WTC11 (cell line): ENCODE data around the gene TBC1D22A. TPM values are rescaled to one million over a fixed set of nuclear protein-coding genes. Genes with fewer than 3 reads are reported as not detected.

Experiments used
- ATAC-seq: fragments of 200-7000 bp; cut with Tn5 transposase; 2 replicates; pipeline ENCODE4 v1.10.0; 2021; ENCODE audit warnings: mild to moderate bottlenecking, moderate library complexity
- CTCF ChIA-PET: fragments of 300-600 bp; sonication (Branson Sonifier 250); formaldehyde crosslinking; loops from one replicate; lab custom pipeline; 2021; ENCODE audit warnings: antibody characterized with exemption; lab: Charles Lee
- POLR2A ChIA-PET: fragments of 350-600 bp; sonication (Branson Sonifier 250); formaldehyde crosslinking; loops from one replicate; lab custom pipeline; 2021; ENCODE audit warnings: antibody characterized with exemption; lab: Charles Lee
- DNase-seq: peaks from one replicate; pipeline ENCODE4 v3.0.0; 2021; ENCODE audit warnings: low spot score
- H3K27ac Mint-ChIP-seq: 2 replicates; pipeline ENCODE4 v1.8.0; 2021; ENCODE audit warnings: mixed read lengths
- H3K27me3 Mint-ChIP-seq: 2 replicates; pipeline ENCODE4 v1.8.0; 2021; ENCODE audit warnings: low read depth, mild to moderate bottlenecking, moderate library complexity, mixed read lengths
- H3K36me3 Mint-ChIP-seq: 2 replicates; pipeline ENCODE4 v1.8.0; 2021; ENCODE audit warnings: mixed read lengths
- H3K4me1 Mint-ChIP-seq: 2 replicates; pipeline ENCODE4 v1.8.0; 2022; ENCODE audit warnings: mixed read lengths
- H3K4me3 Mint-ChIP-seq: 2 replicates; pipeline ENCODE4 v1.8.0; 2021; ENCODE audit warnings: mild to moderate bottlenecking, moderate library complexity, mixed read lengths
- H3K9me3 Mint-ChIP-seq: 2 replicates; pipeline ENCODE4 v1.8.0; 2021; ENCODE audit warnings: mixed read lengths
- AFF4 ChIP-seq: sonication (generic); formaldehyde crosslinking; IDR thresholded peaks from 2 replicates; pipeline ENCODE4 v1.8.1; 2023; ENCODE audit warnings: mild to moderate bottlenecking, missing genetic modification reagents, borderline replicate concordance
- AR ChIP-seq: fragments of 250-450 bp; sonication (Bioruptor Pico); IDR thresholded peaks from 2 replicates; pipeline ENCODE4 v1.9.0; 2021; ENCODE audit warnings: mild to moderate bottlenecking
- HMGA2 ChIP-seq: fragments of 250-450 bp; sonication (Bioruptor Pico); IDR thresholded peaks from 2 replicates; pipeline ENCODE4 v1.4.0; 2021; ENCODE audit warnings: mild to moderate bottlenecking, moderate library complexity
- IRF1 ChIP-seq: sonication (generic); formaldehyde crosslinking; IDR thresholded peaks from 2 replicates; pipeline ENCODE4 v1.8.0; 2023; ENCODE audit warnings: missing genetic modification reagents
- NR3C1 ChIP-seq: sonication (generic); formaldehyde crosslinking; conservative IDR thresholded peaks from 2 replicates; pipeline ENCODE4 v1.8.1; 2023; ENCODE audit warnings: low read depth, mild to moderate bottlenecking, missing genetic modification reagents
- PRRX2 ChIP-seq: fragments of 250-450 bp; sonication (Bioruptor Pico); IDR thresholded peaks from 2 replicates; pipeline ENCODE4 v1.8.0; 2021; ENCODE audit warnings: mild to moderate bottlenecking
- RORB ChIP-seq: fragments of 250-450 bp; sonication (Bioruptor Pico); IDR thresholded peaks from 2 replicates; pipeline ENCODE4 v1.9.0; 2021; ENCODE audit warnings: mild to moderate bottlenecking
- SOX15 ChIP-seq: fragments of 250-450 bp; sonication (Bioruptor Pico); IDR thresholded peaks from 2 replicates; pipeline ENCODE4 v1.9.0; 2021; ENCODE audit warnings: mild to moderate bottlenecking
- ZNF532 ChIP-seq: fragments of 250-450 bp; sonication (Bioruptor Pico); IDR thresholded peaks from 2 replicates; pipeline ENCODE4 v1.9.0; 2021; ENCODE audit warnings: mild to moderate bottlenecking, borderline replicate concordance
- total RNA-seq: library from RNA; stranded (reverse); gene quantifications from 3 replicates; pipeline ENCODE4 v1.2.3, GENCODE V29; 2021
- TF ChIP-seq, protein P1 (sequence below): fragments of 250-450 bp; sonication (Bioruptor Pico); conservative IDR thresholded peaks from 2 replicates; pipeline ENCODE4 v1.9.0; 2021; ENCODE audit warnings: mild to moderate bottlenecking
- TF ChIP-seq, protein P2 (sequence below): sonication (generic); formaldehyde crosslinking; IDR thresholded peaks from 2 replicates; pipeline ENCODE4 v1.8.1; 2022; ENCODE audit warnings: missing genetic modification reagents, borderline replicate concordance
- TF ChIP-seq, protein P3 (sequence below): sonication (generic); formaldehyde crosslinking; IDR thresholded peaks from 2 replicates; pipeline ENCODE4 v1.8.1; 2022; ENCODE audit warnings: low read depth, mild to moderate bottlenecking, moderate library complexity, missing genetic modification reagents, borderline replicate concordance
- TF ChIP-seq, protein P4 (sequence below): sonication (generic); formaldehyde crosslinking; conservative IDR thresholded peaks from 2 replicates; pipeline ENCODE4 v1.8.1; 2023; ENCODE audit warnings: mild to moderate bottlenecking, low read depth, missing genetic modification reagents, moderate library complexity
- TF ChIP-seq, protein P5 (sequence below): sonication (generic); formaldehyde crosslinking; IDR thresholded peaks from 2 replicates; pipeline ENCODE4 v1.8.1; 2023; ENCODE audit warnings: mild to moderate bottlenecking, missing genetic modification reagents

Gene TBC1D22A
- total RNA-seq, 1 experiment from 2014 or later: 18.1 TPM

- no peak for ATAC-seq
- H3K27ac Mint-ChIP-seq: no peak overlapping the region
- CTCF ChIA-PET: interaction anchor here (2.1 to 2.5 kb wide), 2 partner anchors 14 kb away, joined by 6 to 8 read pairs; no protein-coding TSS in a partner anchor
- no peaks in the 10 kb centered on the region for H3K4me1 Mint-ChIP-seq
- H3K27me3 Mint-ChIP-seq: no peaks in the 10 kb centered on the region
- H3K9me3 Mint-ChIP-seq: no peaks in the 10 kb centered on the region
- H3K4me3 Mint-ChIP-seq: no peak overlapping the region
- no peaks in the 10 kb centered on the region for H3K36me3 Mint-ChIP-seq
- no peak for DNase-seq
- POLR2A ChIA-PET: no interaction called here
- TF ChIP-seq, protein P1, sequence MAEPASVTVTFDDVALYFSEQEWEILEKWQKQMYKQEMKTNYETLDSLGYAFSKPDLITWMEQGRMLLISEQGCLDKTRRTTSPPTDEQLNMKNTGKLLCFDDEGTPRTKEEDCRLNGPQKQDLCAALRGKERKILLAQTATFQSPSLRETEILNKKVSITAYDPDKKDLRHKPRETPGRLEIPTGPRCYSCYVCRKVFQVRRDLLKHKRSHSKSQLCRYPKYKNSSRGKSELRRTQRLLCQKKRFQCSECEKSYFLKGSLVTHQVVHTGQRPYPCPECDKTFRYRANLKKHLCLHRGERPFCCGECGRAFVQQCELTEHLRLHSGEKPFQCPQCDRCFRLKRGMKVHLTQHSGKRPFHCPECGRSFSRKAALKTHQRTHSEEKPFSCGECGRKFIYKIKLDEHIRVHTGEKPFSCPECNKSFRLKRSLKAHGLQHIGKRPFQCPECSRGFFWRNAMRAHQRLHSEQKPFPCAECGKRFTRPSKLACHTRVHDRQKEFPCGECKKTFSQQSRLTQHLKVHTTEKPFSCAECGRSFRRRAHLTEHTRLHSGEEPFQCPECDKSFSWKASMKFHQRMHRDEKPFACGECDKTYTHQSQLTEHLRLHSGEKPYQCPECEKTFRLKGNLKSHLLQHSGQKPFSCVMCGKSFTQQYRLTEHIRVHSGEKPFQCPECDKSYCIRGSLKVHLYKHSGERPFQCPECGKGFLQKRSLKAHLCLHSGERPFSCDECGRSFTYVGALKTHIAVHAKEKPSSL (CRISPR knock-in tag): no peak
- no peak for TF ChIP-seq PRRX2 (CRISPR knock-in tag)
- TF ChIP-seq IRF1 (CRISPR knock-in tag): no peak
- TF ChIP-seq, protein P2, sequence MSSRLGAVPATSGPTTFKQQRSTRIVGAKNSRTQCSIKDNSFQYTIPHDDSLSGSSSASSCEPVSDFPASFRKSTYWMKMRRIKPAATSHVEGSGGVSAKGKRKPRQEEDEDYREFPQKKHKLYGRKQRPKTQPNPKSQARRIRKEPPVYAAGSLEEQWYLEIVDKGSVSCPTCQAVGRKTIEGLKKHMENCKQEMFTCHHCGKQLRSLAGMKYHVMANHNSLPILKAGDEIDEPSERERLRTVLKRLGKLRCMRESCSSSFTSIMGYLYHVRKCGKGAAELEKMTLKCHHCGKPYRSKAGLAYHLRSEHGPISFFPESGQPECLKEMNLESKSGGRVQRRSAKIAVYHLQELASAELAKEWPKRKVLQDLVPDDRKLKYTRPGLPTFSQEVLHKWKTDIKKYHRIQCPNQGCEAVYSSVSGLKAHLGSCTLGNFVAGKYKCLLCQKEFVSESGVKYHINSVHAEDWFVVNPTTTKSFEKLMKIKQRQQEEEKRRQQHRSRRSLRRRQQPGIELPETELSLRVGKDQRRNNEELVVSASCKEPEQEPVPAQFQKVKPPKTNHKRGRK (CRISPR knock-in tag): no peak
- TF ChIP-seq, protein P3, sequence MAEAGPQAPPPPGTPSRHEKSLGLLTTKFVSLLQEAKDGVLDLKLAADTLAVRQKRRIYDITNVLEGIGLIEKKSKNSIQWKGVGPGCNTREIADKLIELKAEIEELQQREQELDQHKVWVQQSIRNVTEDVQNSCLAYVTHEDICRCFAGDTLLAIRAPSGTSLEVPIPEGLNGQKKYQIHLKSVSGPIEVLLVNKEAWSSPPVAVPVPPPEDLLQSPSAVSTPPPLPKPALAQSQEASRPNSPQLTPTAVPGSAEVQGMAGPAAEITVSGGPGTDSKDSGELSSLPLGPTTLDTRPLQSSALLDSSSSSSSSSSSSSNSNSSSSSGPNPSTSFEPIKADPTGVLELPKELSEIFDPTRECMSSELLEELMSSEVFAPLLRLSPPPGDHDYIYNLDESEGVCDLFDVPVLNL (CRISPR knock-in tag): no peak
- TF ChIP-seq, protein P4, sequence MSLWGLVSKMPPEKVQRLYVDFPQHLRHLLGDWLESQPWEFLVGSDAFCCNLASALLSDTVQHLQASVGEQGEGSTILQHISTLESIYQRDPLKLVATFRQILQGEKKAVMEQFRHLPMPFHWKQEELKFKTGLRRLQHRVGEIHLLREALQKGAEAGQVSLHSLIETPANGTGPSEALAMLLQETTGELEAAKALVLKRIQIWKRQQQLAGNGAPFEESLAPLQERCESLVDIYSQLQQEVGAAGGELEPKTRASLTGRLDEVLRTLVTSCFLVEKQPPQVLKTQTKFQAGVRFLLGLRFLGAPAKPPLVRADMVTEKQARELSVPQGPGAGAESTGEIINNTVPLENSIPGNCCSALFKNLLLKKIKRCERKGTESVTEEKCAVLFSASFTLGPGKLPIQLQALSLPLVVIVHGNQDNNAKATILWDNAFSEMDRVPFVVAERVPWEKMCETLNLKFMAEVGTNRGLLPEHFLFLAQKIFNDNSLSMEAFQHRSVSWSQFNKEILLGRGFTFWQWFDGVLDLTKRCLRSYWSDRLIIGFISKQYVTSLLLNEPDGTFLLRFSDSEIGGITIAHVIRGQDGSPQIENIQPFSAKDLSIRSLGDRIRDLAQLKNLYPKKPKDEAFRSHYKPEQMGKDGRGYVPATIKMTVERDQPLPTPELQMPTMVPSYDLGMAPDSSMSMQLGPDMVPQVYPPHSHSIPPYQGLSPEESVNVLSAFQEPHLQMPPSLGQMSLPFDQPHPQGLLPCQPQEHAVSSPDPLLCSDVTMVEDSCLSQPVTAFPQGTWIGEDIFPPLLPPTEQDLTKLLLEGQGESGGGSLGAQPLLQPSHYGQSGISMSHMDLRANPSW (CRISPR knock-in tag): no peak
- no peak for TF ChIP-seq RORB (CRISPR knock-in tag)
- TF ChIP-seq ZNF532 (CRISPR knock-in tag): no peak
- no peak for TF ChIP-seq AFF4 (CRISPR knock-in tag)
- no peak for TF ChIP-seq HMGA2 (CRISPR knock-in tag)
- no peak for TF ChIP-seq NR3C1 (CRISPR knock-in tag)
- no peak for TF ChIP-seq AR
- TF ChIP-seq, protein P5, sequence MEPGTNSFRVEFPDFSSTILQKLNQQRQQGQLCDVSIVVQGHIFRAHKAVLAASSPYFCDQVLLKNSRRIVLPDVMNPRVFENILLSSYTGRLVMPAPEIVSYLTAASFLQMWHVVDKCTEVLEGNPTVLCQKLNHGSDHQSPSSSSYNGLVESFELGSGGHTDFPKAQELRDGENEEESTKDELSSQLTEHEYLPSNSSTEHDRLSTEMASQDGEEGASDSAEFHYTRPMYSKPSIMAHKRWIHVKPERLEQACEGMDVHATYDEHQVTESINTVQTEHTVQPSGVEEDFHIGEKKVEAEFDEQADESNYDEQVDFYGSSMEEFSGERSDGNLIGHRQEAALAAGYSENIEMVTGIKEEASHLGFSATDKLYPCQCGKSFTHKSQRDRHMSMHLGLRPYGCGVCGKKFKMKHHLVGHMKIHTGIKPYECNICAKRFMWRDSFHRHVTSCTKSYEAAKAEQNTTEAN (CRISPR knock-in tag): no peak
- TF ChIP-seq SOX15 (CRISPR knock-in tag): no peak
These were observed 235.9 kb downstream of the TBC1D22A start for GRCh38 chr22:46998331-46998730.
